K562 (cell line): ENCODE data around the gene ERAS. TPM values are rescaled to one million over a fixed set of nuclear protein-coding genes. Genes with fewer than 3 reads are reported as not detected.

Experiments
- ATAC-seq: fragments of 200-7000 bp; cut with Tn5 transposase; 3 replicates; pipeline ENCODE4 v1.9.1; 2020; ENCODE audit warnings: moderate library complexity
- BruUV-seq: library from RNA; stranded (reverse); fragments of 400-500 nt; replicated peaks from 2 replicates; lab custom pipeline; 2021; lab: Mats Ljungman, UMichigan
- CTCF ChIA-PET: fragments of 300-600 bp; formaldehyde crosslinking; extraction: SDS; loops from one replicate; lab custom pipeline; 2021; ENCODE audit warnings: low intra/inter-chr PET ratio; lab: Yijun Ruan, JAX
- POLR2A ChIA-PET: fragments of 300-600, 350-650 bp; sonication (Branson Sonifier 250); formaldehyde crosslinking; extraction: SDS; loops from one replicate; lab custom pipeline; 2021; ENCODE audit warnings: antibody characterized with exemption, inconsistent platforms; lab: Yijun Ruan, JAX
- DNase-seq, 4 experiments: peaks; one replicate each; pipeline versions ENCODE4 v3.0.0 to v3.0.0-alpha.2; 2011 to 2018; ENCODE audit warnings: low spot score in 3 of 4, mixed read lengths in 3 of 4; ENCODE audit errors: extremely low read depth in 1 of 4
- FAIRE-seq: peaks from 2 replicates; lab custom pipeline; 2011; peaks lifted over from hg19 to GRCh38; lab: Jason Lieb, UNC
- H2AFZ ChIP-seq: 2 replicates; pipeline ENCODE4 v1.6.0; 2011; ENCODE audit warnings: low read depth, low read length, control low read depth, inconsistent platforms
- H3K27ac ChIP-seq: fragments of 200-600 bp; 3 replicates; pipeline ENCODE4 v1.8.0; 2011; ENCODE audit warnings: low read depth, mild to moderate bottlenecking, control low read depth, inconsistent platforms, low read length, moderate library complexity, mixed read lengths; ENCODE audit errors: extremely low read depth
- H3K27me3 ChIP-seq, 2 experiments: fragments of 300-600 bp in 1 of 2; 2 replicates in 1 of 2; 3 replicates in 1 of 2; pipeline versions ENCODE4 v1.6.0 to v1.8.0; 2011; ENCODE audit warnings: inconsistent platforms in 2 of 2, low read length in 2 of 2, mild to moderate bottlenecking in 1 of 2, mixed read lengths in 1 of 2, moderate library complexity in 1 of 2; ENCODE audit not compliant: control insufficient read depth in 2 of 2, insufficient read depth in 2 of 2
- H3K36me3 ChIP-seq: fragments of 300-600 bp; 3 replicates; pipeline ENCODE4 v1.8.0; 2011; ENCODE audit warnings: mild to moderate bottlenecking, low read length, inconsistent platforms; ENCODE audit not compliant: control insufficient read depth, insufficient read depth
- H3K4me1 ChIP-seq, 2 experiments: fragments of 200-600 bp in 1 of 2; replicated peaks in 1 of 2; 2 replicates in 1 of 2; 3 replicates in 1 of 2; pipeline versions ENCODE4 v1.5.1 to v1.8.0; 2011; ENCODE audit warnings: inconsistent platforms in 2 of 2, low read length in 2 of 2, mild to moderate bottlenecking in 1 of 2, mixed read lengths in 1 of 2, moderate library complexity in 1 of 2; ENCODE audit not compliant: control insufficient read depth in 2 of 2, insufficient read depth in 2 of 2
- H3K4me2 ChIP-seq: 2 replicates; pipeline ENCODE4 v1.6.1; 2011; ENCODE audit warnings: low read length, control low read depth, inconsistent platforms, mixed read lengths; ENCODE audit not compliant: insufficient read depth
- H3K4me3 ChIP-seq: fragments of 200-600 bp; sonication (generic), shearing (Covaris generic); 2 replicates; pipeline ENCODE4 v1.5.1; 2016; ENCODE audit warnings: control low read depth, inconsistent platforms
- H3K79me2 ChIP-seq: fragments of 200-600 bp; 3 replicates; pipeline ENCODE4 v1.8.0; 2011; ENCODE audit warnings: low read length, inconsistent platforms; ENCODE audit not compliant: control insufficient read depth, insufficient read depth
- H3K9ac ChIP-seq, 2 experiments: 2 replicates each; pipeline versions ENCODE4 v1.6.0 to v1.6.1; 2011; ENCODE audit warnings: low read depth in 2 of 2, low read length in 2 of 2, control low read depth in 1 of 2, inconsistent platforms in 1 of 2, mild to moderate bottlenecking in 1 of 2, mixed read lengths in 1 of 2; ENCODE audit not compliant: insufficient read depth in 1 of 2
- H3K9me1 ChIP-seq: one replicate; pipeline ENCODE4 v1.6.0; 2011; ENCODE audit warnings: inconsistent platforms, mild to moderate bottlenecking, low read length, moderate library complexity; ENCODE audit not compliant: control insufficient read depth, insufficient read depth
- H3K9me3 ChIP-seq: replicated peaks from 2 replicates; pipeline ENCODE4 v1.5.1; 2011; ENCODE audit warnings: low read depth, low read length, inconsistent platforms; ENCODE audit not compliant: control insufficient read depth, insufficient read depth
- H4K20me1 ChIP-seq: replicated peaks from 2 replicates; pipeline ENCODE4 v1.6.1; 2011; ENCODE audit warnings: low read length, inconsistent platforms, mixed read lengths; ENCODE audit not compliant: control insufficient read depth, insufficient read depth
- AFF1 ChIP-seq, 2 experiments: fragments of 450-650 bp; IDR thresholded peaks; 2 replicates each; pipeline ENCODE4 v1.6.1; 2018; ENCODE audit warnings: mild to moderate bottlenecking in 2 of 2, low read depth in 1 of 2; ENCODE audit not compliant: partially characterized antibody in 2 of 2
- CREB3L1 ChIP-seq: fragments of 450-650 bp; IDR thresholded peaks from 2 replicates; pipeline ENCODE4 v1.6.1; 2014; ENCODE audit warnings: low read depth, mild to moderate bottlenecking, moderate library complexity, borderline replicate concordance
- GTF2B ChIP-seq: IDR thresholded peaks from 2 replicates; pipeline ENCODE4 v1.6.1; 2011; ENCODE audit not compliant: insufficient read length; ENCODE audit errors: extremely low read depth
- HMG20B ChIP-seq: fragments of 250-450 bp; sonication (Bioruptor Pico); IDR thresholded peaks from 2 replicates; pipeline ENCODE4 v1.5.0; 2021; ENCODE audit warnings: mild to moderate bottlenecking
- KDM5B ChIP-seq: fragments of 200-600 bp; sonication (generic); IDR thresholded peaks from 2 replicates; pipeline ENCODE4 v1.6.1; 2012; ENCODE audit warnings: low read depth, mild to moderate bottlenecking, moderate library complexity, low read length, control low read depth, inconsistent platforms; ENCODE audit not compliant: insufficient replicate concordance
- NFE2L1 ChIP-seq: fragments of 450-650 bp; IDR thresholded peaks from 2 replicates; pipeline ENCODE4 v1.6.1; 2016; ENCODE audit warnings: missing genetic modification characterization, low read depth, mild to moderate bottlenecking, missing compliant biosample characterization, moderate library complexity, borderline replicate concordance
- PKNOX1 ChIP-seq: fragments of 450-650 bp; IDR thresholded peaks from 2 replicates; pipeline ENCODE4 v1.6.1; 2016
- RBM34 ChIP-seq: fragments of 200-400 bp; formaldehyde crosslinking; IDR thresholded peaks from 2 replicates; pipeline ENCODE4 v1.6.1; 2018; ENCODE audit warnings: low read length, borderline replicate concordance; ENCODE audit not compliant: insufficient read depth
- SAFB2 ChIP-seq: fragments of 200-400 bp; formaldehyde crosslinking; IDR thresholded peaks from 2 replicates; pipeline ENCODE4 v1.6.1; 2018; ENCODE audit warnings: borderline replicate concordance, low read length, low read depth, moderate library complexity; ENCODE audit not compliant: severe bottlenecking
- ZC3H11A ChIP-seq: IDR thresholded peaks from 2 replicates; pipeline ENCODE4 v1.6.1; 2012; ENCODE audit warnings: low read depth, low read length, improper control_type of control experiment
- ZNF274 ChIP-seq: IDR thresholded peaks from 2 replicates; pipeline ENCODE4 v1.6.1; 2011; ENCODE audit warnings: low read depth, mild to moderate bottlenecking, low read length, moderate library complexity, borderline replicate concordance
- ZNF311 ChIP-seq: fragments of 250-450 bp; sonication (Bioruptor Pico); IDR thresholded peaks from 2 replicates; pipeline ENCODE4 v1.4.0; 2020; ENCODE audit warnings: mild to moderate bottlenecking, moderate library complexity
- ZNF740 ChIP-seq, 3 experiments: fragments of 200-800 bp in 1 of 3; sonication (Bioruptor generic) in 1 of 3; sonication (generic) in 1 of 3; formaldehyde crosslinking in 1 of 3; IDR thresholded peaks; 2 replicates each; pipeline versions ENCODE4 v1.6.1 to v1.8.0; 2016 to 2022; ENCODE audit warnings: mild to moderate bottlenecking in 2 of 3, missing compliant biosample characterization in 2 of 3, missing genetic modification characterization in 2 of 3, missing genetic modification reagents in 1 of 3
- WGBS: fragments of 100-300 bp; shearing (Covaris generic); methylation state at CpG from one replicate; pipeline ENCODE4 v1.1.6; 2016; ENCODE audit warnings: low coverage, mixed read lengths; ENCODE audit not compliant: insufficient coverage; ENCODE audit errors: missing lambda C conversion rate; 5-methylcytosine and 5-hydroxymethylcytosine counted together
- in situ Hi-C: fragments of 300-500 bp; cut with MboI; formaldehyde crosslinking; loops from 4 replicates; pipeline ENCODE4 v1.15.0; 2018; ENCODE audit warnings: inconsistent platforms, mixed read lengths
- intact Hi-C: fragments of 100-400 bp; cut with micrococcal nuclease; formaldehyde crosslinking; loops from 2 replicates; pipeline ENCODE4 v1.14.2; 2022
- polyA plus RNA-seq, 8 experiments: library from polyadenylated mRNA; depleted of rRNA in 4 of 8; stranded (reverse) in 5 of 8; unstranded in 3 of 8; fragments of >200 nt; fragmentation: Nextera tagmentation in 2 of 8; fragmentation: Illumina TruSeq in 1 of 8; extraction: Ambion mirVana in 2 of 8; extraction: Trizol in 1 of 8; gene quantifications; 2 replicates each; pipeline versions ENCODE4 v1.2.1 to v1.2.3, GENCODE V29; 2011 to 2014; ENCODE audit warnings: inconsistent platforms in 1 of 8, missing spikeins in 1 of 8
- total RNA-seq, 7 experiments: library from RNA; depleted of rRNA in 6 of 7; stranded (reverse); fragments of >200 nt in 6 of 7; fragmentation: Illumina TruSeq in 2 of 7; extraction: Trizol in 2 of 7; gene quantifications; 2 replicates each; pipeline versions ENCODE4 v1.2.1 to v1.2.3, GENCODE V29; 2011 to 2021; ENCODE audit warnings: low replicate concordance in 1 of 7

ERAS gene
- total and polyA plus RNA-seq, 9 of the 15 experiments (the other 6 are each of a cell fraction or from before 2014, with no cell fraction given) = 0.07 to 0.12 TPM; not detected in 7

GRCh38 chrX:48824066-48824465 lies 2.2 kb upstream of the ERAS start:
- in situ Hi-C loops = no loop called here
- H2AFZ ChIP-seq = no peak overlapping the region
- intact Hi-C loops = no loop called here
- ChIA-PET CTCF (no interaction called here), POLR2A (no interaction called here)
- no peaks in the 10 kb centered on the region for H3K9me1 ChIP-seq
- no peaks in the 10 kb centered on the region for H4K20me1 ChIP-seq
- no peak for FAIRE-seq
- peaks cover 2% of the 10 kb centered on the region; the same call in 1 of the 2 replicates for H3K9me3 ChIP-seq
- no peak for ATAC-seq
- no TSS peak for BruUV-seq
- peaks cover 0 to 6% of the 10 kb centered on the region in 2 experiments; a peak in 2 of 5 replicates for H3K4me1 ChIP-seq
- H3K4me3 ChIP-seq = no peak overlapping the region
- no peaks in the 10 kb centered on the region for H3K79me2 ChIP-seq
- DNase-seq = no peak
- peaks cover 38% of the 10 kb centered on the region; the same call in 2 of the 3 replicates for H3K36me3 ChIP-seq
- 86% methylated on average over 5 of the region's 8 CpGs for WGBS
- no peak overlapping the region for H3K4me2 ChIP-seq
- H3K27ac ChIP-seq = no peak overlapping the region
- no peak overlapping the region for H3K9ac ChIP-seq
- H3K27me3 ChIP-seq = no peaks in the 10 kb centered on the region
- TF ChIP-seq SAFB2 (no peak), HMG20B (CRISPR knock-in tag) (no peak), GTF2B (no peak), AFF1 (IDR thresholded peaks at IDR 0.05; ENCODE audit: low read depth in 1 of 2, partially characterized antibody in 2 of 2) (no peak), PKNOX1 (no peak), RBM34 (no peak), ZNF274 (no peak), NFE2L1 (tag) (no peak), ZC3H11A (no peak), ZNF740 (CRISPR knock-in tag; IDR thresholded peaks at IDR 0.05) (no peak), ZNF740 (tag; IDR thresholded peaks at IDR 0.05) (no peak), ZNF311 (CRISPR knock-in tag) (no peak), CREB3L1 (no peak), KDM5B (no peak)
